ENCODE data around the gene CCDC74B.
"Not testable (repeated sequence)": the region's sequence is repeated elsewhere in the genome, so short reads cannot be mapped to it uniquely, and the experiment has no call there.

Gene CCDC74B

DNA sequence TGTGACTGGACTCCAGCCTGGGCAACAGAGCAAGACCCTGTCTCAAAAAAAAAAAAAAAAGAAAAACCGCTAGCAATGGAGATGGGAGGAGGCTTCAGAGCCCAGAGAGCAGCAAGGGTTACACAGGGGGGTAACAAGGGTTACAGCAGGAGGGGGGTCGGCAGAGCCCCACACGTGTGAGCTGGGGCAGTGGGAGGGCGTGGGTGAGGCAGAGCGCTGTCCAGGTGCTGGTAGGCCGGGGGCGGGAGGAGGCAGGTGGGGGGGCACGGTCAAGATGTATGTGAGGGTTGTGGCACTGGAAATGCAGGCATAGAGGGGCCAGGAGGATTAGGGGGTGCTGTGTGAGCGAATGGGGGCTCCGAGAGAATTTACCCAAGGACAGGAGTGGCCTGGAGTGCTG lies 40.5 kb upstream of the CCDC74B start:
- TF ChIP-seq, protein P1, sequence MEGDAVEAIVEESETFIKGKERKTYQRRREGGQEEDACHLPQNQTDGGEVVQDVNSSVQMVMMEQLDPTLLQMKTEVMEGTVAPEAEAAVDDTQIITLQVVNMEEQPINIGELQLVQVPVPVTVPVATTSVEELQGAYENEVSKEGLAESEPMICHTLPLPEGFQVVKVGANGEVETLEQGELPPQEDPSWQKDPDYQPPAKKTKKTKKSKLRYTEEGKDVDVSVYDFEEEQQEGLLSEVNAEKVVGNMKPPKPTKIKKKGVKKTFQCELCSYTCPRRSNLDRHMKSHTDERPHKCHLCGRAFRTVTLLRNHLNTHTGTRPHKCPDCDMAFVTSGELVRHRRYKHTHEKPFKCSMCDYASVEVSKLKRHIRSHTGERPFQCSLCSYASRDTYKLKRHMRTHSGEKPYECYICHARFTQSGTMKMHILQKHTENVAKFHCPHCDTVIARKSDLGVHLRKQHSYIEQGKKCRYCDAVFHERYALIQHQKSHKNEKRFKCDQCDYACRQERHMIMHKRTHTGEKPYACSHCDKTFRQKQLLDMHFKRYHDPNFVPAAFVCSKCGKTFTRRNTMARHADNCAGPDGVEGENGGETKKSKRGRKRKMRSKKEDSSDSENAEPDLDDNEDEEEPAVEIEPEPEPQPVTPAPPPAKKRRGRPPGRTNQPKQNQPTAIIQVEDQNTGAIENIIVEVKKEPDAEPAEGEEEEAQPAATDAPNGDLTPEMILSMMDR (IDR thresholded peaks at IDR 0.05): no peak
- Histone ChIP-seq H3K4me3 (no peak overlapping the region), H3K27ac (no peak overlapping the region)
- DNase-seq (ENCODE audit: low spot score): no peak

DNA sequence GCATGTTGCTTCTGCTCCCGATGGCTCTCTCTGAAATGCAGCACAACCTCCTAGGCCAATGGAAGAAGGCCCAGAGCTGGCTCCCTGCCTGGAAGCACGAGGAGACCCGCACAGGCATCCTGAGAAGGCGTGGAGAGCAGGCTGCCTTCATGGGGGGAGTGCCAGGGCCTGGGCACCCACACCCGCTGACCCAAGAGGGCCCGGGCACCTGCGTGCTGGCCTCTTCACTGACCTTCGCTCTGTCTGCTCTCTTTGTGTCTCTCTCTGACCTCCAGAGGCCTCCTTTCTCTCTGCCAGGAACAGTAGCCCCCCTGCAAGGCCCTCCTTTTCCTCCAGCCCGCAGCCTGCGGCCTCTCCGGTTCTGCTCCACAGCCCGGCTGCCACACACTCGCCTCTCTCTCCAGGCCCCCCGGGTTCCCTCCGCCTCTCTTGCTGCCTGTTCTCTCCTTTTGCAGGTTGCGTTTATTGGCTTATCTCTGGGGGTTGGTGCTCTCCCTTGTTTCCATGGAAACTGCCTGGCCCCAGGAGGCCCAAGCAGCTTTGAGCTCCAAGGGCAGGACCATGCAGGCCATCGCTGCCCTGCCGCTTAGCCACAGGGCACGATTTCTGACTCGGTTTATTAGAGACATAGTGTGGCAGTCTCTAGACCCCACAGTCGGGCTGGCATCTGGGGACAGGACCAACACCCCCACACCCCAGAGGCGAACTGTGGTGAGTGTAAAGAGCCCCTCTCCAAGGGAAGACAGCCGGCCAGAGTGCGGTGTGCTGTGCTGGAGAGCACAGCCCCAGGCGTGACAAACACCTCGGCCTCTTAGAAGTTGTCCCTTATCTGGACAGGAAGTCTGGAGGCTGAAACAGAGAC lies 38.8 kb upstream of the CCDC74B start:
- DNase-seq (ENCODE audit: low spot score): no peak
- TF ChIP-seq, protein P1 (IDR thresholded peaks at IDR 0.05): no peak
- H3K27ac ChIP-seq: peak overlapping the region in 1 of 2 donors; percentile 92
- H3K4me3 ChIP-seq: peak overlapping the region; percentile 87

DNA sequence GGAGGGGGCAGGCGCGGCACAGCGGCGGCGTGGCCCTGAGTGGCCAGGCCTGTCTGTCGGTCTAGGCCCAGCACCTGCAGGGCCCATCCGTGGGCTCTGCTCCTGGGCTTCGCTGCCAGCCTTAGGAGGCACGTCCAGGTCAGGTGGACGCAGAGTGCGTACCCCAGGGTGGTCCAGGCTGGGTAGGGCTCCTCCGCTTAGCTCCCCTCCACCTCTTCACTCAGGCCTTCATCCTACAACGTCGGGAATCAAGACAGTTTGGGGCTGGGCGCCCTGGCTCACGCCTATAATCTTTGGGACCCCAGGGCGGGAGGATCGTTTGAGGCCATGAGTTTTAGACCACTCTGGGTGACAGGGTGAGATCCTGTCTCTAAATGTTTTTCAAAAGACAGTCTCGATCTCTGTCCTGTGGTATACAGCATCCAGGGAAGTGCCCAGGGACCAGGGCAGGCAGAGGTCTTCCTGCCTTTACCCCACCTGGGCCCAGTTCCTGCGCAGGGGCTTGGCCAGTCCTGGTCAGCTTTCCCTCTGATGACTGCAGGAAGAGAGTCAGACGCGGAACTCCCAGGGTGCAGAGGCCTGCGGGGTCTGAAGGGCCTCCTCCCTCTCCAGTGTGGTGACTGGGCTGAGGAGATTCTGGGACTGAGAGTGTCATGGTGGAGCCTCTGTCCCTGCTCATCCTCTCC lies 38.1 kb upstream of the CCDC74B start:
- peak overlapping the region; percentile 87 for H3K4me3 ChIP-seq
- peak overlapping the region in 1 of 2 donors; percentile 92 for H3K27ac ChIP-seq
- DNase-seq (ENCODE audit: low spot score): not testable (repeated sequence)

DNA sequence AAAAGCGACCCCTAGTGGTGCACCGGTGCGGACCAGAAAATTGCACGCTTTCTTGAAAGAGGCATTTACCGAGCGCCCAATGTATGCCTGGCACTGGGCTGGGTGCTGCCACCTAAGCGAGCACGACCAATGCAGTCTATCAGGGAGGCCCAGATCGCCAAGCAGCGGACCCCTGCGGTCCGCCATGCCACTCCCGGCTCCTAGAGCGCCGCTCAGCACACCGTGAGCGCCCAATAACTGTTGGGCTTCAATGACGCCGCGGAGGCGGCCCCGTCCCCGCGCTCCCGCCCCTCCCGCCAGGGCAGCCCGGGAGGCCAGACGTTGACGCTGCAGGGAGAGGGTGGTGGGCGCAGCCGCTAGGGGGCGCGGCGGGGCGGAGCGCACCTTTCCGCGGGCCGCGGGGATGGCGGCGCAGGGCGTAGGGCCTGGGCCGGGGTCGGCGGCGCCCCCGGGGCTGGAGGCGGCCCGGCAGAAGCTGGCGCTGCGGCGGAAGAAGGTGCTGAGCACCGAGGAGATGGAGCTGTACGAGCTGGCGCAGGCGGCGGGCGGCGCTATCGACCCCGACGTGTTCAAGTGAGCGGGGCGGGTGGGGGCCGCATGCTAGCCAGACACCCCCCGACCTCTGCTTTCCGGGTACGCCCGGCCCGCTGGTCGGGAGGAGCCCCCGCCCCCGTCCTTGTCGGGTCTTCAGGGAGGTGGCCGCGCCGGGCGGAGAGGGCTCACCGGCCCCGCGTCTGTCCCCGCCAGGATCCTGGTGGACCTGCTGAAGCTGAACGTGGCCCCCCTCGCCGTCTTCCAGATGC lies 37.2 kb upstream of the CCDC74B start, which contains the start of gene MZT2B:
Gene MZT2B (plus strand): TSS at position 383 of the 803 bp plus-strand sequence. CDS start 21 bp downstream, at position 404.
- Histone ChIP-seq H3K4me3 (peak within 1 kb of the TSS; percentile 87), H3K27ac (peak within 1 kb of the TSS; percentile 85 to 92)
- peak; percentile 91 for DNase-seq (ENCODE audit: low spot score)
- TF ChIP-seq, protein P1 (IDR thresholded peaks at IDR 0.05): peak; percentile 83

DNA sequence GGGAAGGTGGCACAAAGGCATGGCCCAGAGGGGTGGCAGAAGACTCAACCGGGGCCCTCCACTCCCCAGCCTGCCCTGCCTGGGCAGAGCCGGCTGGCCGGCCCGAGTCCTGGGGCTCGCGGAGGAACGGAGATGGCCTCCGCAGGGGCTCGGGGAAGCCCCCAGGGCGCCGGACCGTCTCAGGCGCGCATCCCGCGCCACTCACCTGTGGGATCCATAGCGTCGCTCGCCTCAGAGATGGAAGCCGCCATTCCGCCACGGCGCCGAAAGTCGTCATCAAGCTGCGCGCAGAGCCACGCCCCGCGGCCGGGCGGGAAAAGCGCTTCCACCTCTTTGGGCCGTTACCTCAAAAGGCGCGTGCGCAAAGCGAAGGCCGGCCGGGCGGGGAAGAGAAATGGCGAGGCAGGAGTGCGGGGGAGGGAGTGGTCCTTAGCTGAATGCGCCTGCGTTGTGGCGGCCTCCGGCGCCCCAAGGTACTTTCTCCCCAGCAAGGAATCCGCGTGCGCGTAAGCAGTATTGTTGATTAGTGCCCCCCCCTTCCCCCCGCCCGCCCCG lies 36.5 kb upstream of the CCDC74B start, which contains the start of gene SMPD4:
Gene SMPD4 (minus strand): TSS at position 278 of the 555 bp plus-strand sequence. CDS start 5,010 bp downstream, outside the sequence.
- Histone ChIP-seq H3K27ac (peak within 1 kb of the TSS; percentile 85 to 92), H3K4me3 (peak within 1 kb of the TSS; percentile 87)
- TF ChIP-seq, protein P1 (IDR thresholded peaks at IDR 0.05): no peak
- DNase-seq (ENCODE audit: low spot score): peak; percentile 98

DNA sequence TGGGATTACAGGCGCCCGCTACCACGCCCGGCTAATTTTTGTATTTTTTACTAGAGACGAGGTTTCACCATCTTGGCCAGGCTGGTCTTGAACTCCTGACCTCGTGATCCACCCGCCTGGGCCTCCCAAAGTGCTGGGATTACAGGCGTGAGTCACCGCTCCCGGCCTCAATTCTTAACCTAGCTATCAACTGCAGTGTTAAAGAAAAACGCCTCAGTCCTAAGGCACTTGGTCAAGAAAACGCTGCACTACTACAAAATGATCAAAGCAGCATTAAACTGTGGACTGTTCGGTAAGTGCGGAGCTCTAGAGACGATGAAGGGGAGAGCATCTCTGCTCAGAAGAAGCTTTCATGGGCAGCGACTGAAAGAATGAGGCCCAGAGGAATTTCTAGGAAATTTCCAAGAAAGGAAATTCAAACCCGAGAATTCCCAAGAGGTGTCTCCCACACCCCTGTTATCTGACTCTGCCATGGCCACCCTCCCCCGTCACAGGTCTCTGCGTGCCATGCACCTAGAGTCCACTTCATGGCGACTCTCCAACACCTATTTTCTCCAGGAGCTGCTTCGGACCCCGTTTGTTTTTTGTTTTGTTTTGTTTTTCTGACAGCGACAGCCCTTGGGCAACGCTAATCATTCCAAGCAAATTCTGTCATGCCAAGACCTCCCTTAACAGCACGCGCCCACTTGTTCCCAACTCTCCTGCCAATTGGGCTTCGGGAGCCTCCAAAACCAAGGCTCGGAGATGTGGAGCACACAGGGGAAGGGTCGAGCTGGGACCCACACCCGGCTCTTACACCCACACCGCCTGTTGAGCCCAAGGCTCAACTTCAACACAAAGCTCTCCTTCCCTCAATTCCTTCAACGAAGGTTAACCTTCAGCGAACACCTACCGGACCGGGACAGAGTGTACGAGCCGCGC lies 35.8 kb upstream of the CCDC74B start:
- H3K27ac ChIP-seq: peak overlapping the region; percentile 85 to 92
- H3K4me3 ChIP-seq: peak overlapping the region; percentile 87
- not testable (repeated sequence) for DNase-seq (ENCODE audit: low spot score)

DNA sequence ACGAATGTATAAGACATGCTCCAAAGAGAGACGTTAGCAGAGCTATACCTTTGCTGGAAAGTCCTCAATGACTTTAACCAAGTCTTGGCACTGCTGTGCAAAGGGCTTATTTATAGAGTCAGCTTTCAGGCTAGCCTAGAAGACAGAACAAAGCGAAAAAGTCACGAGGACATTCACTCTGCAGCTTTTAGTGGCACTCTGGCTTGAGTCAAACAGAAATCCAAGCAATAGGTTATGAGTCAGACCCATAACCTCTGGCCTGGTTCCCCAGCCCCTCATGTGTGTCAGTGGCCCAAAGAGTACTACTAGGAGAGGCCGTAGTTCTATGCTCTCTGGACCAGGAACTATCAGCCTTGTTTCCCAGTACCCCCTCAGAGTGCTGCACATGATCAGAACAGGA lies 30.0 kb upstream of the CCDC74B start:
- not testable (repeated sequence) for DNase-seq (ENCODE audit: low spot score); H3K27ac ChIP-seq

More for the DNA sequence above, 30.0 kb upstream of the CCDC74B start:
- H3K4me3 ChIP-seq: not testable (repeated sequence)

Data from coronary artery (tissue), 2 donors.